ENCODE measurements around the gene GRHL3. TPM values are rescaled to one million over a fixed set of nuclear protein-coding genes. Genes with fewer than 3 reads are reported as not detected.

The GRHL3 gene
- total and polyA plus RNA-seq, 7 donors = 0.23 to 0.63 TPM; not detected in 5

DNA sequence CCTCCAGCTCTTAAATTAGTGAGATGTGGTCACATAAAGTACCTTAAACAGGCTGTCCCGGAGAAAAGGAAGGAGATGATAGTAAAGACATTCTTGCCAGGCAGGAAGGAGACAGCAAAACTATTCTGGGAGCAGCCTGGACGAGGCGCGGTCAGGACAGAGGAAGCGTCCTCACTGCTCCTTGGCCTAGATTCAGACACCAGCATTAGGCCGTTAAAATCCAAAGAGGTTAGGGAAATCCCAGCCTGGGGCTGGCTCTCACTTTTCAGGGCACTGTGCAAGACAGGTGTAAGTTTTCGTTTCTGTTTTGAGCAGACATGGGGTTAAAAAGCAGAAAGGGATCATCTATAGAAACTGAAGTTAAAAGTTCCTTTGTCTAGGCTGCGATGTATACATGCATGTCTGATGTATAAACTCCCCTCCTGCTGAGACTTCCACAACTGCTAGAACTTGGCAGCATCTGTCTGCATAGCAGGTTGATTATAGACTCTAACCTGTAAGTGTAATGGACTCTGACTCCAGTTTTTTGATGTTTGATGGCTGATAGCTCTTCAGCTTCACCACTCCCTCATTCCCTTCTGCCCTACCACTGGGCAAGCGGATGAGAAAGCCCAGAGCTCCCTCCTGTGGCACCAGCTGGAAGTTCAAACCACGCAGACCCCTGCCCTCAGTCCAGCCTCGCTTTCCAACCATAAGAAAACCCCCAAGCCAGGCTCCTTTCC, 72.9 kb downstream of the GRHL3 start:
- DNase-seq = peak; percentile 83
- no peaks in the 10 kb centered on the region for H3K27me3 ChIP-seq
- intact Hi-C loops (cut with DNase I) = loop anchor here (1.0 to 2.0 kb wide), 4 partner anchors 97 to 321 kb away; no protein-coding TSS in a partner anchor
- H3K4me1 ChIP-seq = peaks cover 3 to 27% (median 24%) of the 10 kb centered on the region in 4 donors
- H3K36me3 ChIP-seq = peaks cover 0 to 4% (median 2%) of the 10 kb centered on the region in 4 donors
- H3K4me3 ChIP-seq = peak overlapping the region in 2 of 4 donors; percentile 22 to 27
- H3K27ac ChIP-seq = peak overlapping the region; percentile 75 to 84 (median 84)
- no peaks in the 10 kb centered on the region for H3K9me3 ChIP-seq
- WGBS, 2 donors = 10 to 43% methylated on average over 11 of the region's 11 CpGs
- TF ChIP-seq POLR2AphosphoS5 (IDR thresholded peaks at IDR 0.05) = no peak
- TF ChIP-seq, protein P1, sequence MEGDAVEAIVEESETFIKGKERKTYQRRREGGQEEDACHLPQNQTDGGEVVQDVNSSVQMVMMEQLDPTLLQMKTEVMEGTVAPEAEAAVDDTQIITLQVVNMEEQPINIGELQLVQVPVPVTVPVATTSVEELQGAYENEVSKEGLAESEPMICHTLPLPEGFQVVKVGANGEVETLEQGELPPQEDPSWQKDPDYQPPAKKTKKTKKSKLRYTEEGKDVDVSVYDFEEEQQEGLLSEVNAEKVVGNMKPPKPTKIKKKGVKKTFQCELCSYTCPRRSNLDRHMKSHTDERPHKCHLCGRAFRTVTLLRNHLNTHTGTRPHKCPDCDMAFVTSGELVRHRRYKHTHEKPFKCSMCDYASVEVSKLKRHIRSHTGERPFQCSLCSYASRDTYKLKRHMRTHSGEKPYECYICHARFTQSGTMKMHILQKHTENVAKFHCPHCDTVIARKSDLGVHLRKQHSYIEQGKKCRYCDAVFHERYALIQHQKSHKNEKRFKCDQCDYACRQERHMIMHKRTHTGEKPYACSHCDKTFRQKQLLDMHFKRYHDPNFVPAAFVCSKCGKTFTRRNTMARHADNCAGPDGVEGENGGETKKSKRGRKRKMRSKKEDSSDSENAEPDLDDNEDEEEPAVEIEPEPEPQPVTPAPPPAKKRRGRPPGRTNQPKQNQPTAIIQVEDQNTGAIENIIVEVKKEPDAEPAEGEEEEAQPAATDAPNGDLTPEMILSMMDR (IDR thresholded peaks at IDR 0.05) = peak; percentile 53 to 84 (median 69)

DNA sequence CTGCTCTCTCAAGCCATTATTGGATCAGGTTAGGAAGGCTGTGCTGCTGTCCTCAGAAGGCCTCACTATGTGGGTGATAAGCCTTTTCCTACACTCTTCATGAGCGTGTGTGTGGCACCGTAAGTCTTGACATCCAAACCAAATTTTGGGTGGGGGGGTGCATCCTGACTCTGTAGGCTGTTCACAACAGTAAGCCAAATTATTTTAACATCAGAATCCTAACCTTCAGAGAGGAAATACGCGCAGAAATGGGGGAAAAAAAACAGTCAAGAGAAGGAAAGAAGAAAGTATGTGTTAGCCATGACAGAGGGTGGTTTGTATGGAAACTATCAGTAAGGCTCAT, 73.4 kb downstream of the GRHL3 start:
- no peak overlapping the region for H3K4me3 ChIP-seq
- H3K4me1 ChIP-seq = peaks cover 3 to 27% (median 24%) of the 10 kb centered on the region in 4 donors
- H3K27ac ChIP-seq = peak overlapping the region; percentile 75 to 84 (median 84)
- WGBS, 2 donors = 85 to 91% methylated on average over 4 of the region's 4 CpGs
- no peak for DNase-seq
- intact Hi-C loops (cut with DNase I) = loop anchor here (1.0 to 2.0 kb wide), 2 partner anchors 98 to 193 kb away; no protein-coding TSS in a partner anchor
- no peaks in the 10 kb centered on the region for H3K27me3 ChIP-seq
- H3K9me3 ChIP-seq = no peaks in the 10 kb centered on the region
- H3K36me3 ChIP-seq = peaks cover 0 to 4% (median 0%) of the 10 kb centered on the region in 4 donors
- TF ChIP-seq POLR2A (IDR thresholded peaks at IDR 0.05) (no peak), POLR2AphosphoS5 (IDR thresholded peaks at IDR 0.05) (no peak)

DNA sequence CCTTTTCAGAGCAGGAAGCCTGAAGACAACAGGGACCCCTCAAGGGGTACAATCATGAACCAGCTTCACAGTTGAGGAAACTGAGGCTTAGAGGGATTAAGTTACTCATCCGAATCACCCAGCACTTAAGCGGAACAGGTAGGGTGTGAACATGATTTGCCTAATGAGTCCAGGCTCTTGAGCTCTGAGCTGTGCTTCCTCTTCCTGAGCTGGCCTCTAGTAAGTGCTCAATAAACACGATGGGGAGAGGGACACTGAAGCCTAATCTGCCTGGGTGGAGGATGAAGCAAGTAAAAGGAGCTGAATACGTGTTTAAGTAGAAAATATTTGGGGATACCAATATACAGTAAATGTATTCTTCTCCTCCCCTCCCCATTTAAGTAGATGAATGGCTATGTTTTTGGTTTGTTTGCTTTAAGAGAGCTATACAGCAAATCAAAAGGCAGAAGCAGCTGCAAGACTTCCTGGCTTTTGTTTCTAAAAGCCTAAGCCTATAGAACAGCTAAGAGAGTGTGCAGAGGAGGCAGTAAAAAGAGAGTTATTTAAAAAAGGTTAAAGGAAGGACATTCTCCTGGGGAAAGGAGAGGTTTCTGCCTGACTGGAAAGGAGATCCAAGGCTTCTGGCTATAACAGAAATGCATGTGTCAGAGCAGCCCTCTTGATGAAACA, 74.0 kb downstream of the GRHL3 start:
- no peaks in the 10 kb centered on the region for H3K27me3 ChIP-seq
- TF ChIP-seq, protein P1 (IDR thresholded peaks at IDR 0.05) = no peak
- TF ChIP-seq EP300 (IDR thresholded peaks at IDR 0.05) (no peak), POLR2AphosphoS5 (IDR thresholded peaks at IDR 0.05) (no peak), POLR2A (IDR thresholded peaks at IDR 0.05) (no peak)
- peaks cover 0 to 4% (median 0%) of the 10 kb centered on the region in 4 donors for H3K36me3 ChIP-seq
- intact Hi-C loops (cut with DNase I) = loop anchor here (1.0 to 2.0 kb wide), 2 partner anchors 98 to 194 kb away; no protein-coding TSS in a partner anchor
- 69 to 82% methylated on average over 4 of the region's 4 CpGs for WGBS, 2 donors
- H3K4me3 ChIP-seq = no peak overlapping the region
- peak overlapping the region in 3 of 4 donors; percentile 37 to 83 (median 75) for H3K27ac ChIP-seq
- H3K4me1 ChIP-seq = peaks cover 3 to 27% (median 24%) of the 10 kb centered on the region in 4 donors
- DNase-seq = no peak
- no peaks in the 10 kb centered on the region for H3K9me3 ChIP-seq

DNA sequence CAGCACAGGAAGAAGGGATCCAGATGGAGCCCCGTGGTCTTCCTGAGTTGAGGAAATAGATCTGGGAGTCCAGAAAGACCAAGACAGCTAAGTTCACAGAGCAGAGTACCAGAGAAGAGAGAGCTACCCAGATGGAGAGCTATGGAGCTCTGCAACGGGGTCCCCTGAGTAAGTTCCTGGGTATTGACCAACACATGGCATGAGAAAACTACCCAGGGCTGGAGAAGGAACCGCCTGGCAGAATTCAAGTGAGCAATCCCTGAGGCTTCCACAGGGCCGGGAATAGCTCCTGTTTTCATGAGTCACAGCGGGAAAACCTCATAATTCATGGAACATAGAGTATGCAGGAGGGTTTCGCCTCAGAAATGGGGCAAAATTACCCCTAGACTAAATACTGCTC, 74.7 kb downstream of the GRHL3 start:
- DNase-seq = no peak
- H3K27ac ChIP-seq = peak overlapping the region in 3 of 4 donors; percentile 26 to 83 (median 37)
- no peaks in the 10 kb centered on the region for H3K9me3 ChIP-seq
- no peaks in the 10 kb centered on the region for H3K27me3 ChIP-seq
- WGBS, 2 donors = 81 to 91% methylated on average over 6 of the region's 6 CpGs
- TF ChIP-seq, protein P1 (IDR thresholded peaks at IDR 0.05) = no peak
- TF ChIP-seq POLR2AphosphoS5 (IDR thresholded peaks at IDR 0.05) = no peak
- no peak for TF ChIP-seq POLR2A (IDR thresholded peaks at IDR 0.05)
- no peak for TF ChIP-seq EP300 (IDR thresholded peaks at IDR 0.05)
- H3K4me1 ChIP-seq = peaks cover 3 to 27% (median 24%) of the 10 kb centered on the region in 4 donors
- H3K36me3 ChIP-seq = no peaks in the 10 kb centered on the region
- intact Hi-C loops (cut with DNase I) = loop anchor here (2.0 kb wide), 1 partner anchor 99 kb away; no protein-coding TSS in a partner anchor
- no peak overlapping the region for H3K4me3 ChIP-seq

DNA sequence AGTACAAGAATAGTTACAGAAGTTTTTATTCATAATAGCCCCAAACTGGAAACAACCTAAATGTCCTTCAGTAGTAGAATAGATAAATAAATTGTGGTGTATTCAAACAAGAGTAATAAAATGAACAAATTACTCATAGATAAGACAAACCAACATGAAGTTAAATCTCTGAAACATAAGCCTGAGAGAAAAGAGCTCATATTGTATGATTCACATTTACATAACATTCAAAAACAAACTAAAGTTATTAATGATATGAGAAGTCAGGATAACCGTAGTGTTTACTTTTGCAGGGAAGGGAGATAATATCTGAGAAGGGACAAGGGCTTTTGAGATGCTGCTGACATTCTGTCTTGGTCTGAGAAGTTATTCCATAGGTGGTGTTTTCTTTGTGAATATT, 80.9 kb downstream of the GRHL3 start:
- TF ChIP-seq, protein P1 (IDR thresholded peaks at IDR 0.05) = no peak
- no peak for DNase-seq
- 68 to 75% methylated on average over 1 of the region's 1 CpG for WGBS, 2 donors
- H3K4me1 ChIP-seq = no peaks in the 10 kb centered on the region
- intact Hi-C loops (cut with DNase I) = no loop called here
- no peaks in the 10 kb centered on the region for H3K9me3 ChIP-seq
- peaks cover 0 to 16% (median 0%) of the 10 kb centered on the region in 4 donors for H3K36me3 ChIP-seq
- H3K27ac ChIP-seq = no peak overlapping the region
- no peak overlapping the region for H3K4me3 ChIP-seq
- no peaks in the 10 kb centered on the region for H3K27me3 ChIP-seq
